ENCODE measurements around the gene PLXNA1.

Gene PLXNA1

GRCh38 chr3:126970921-126971320 is 12.0 kb upstream of the PLXNA1 start:
- no peak for DNase-seq (ENCODE audit: extremely low spot score)
- TF ChIP-seq CTCF (IDR thresholded peaks at IDR 0.05; ENCODE audit: control extremely low read depth, extremely low read depth, low read depth, missing control alignments) = no peak
- ChIA-PET POLR2A (no interaction called here), CTCF (interaction anchor here (0.6 to 7.2 kb wide), 6 partner anchors 8 to 219 kb away, joined by 3 to 29 read pairs (median 4); partner anchors contain the start of gene PLXNA1)

GRCh38 chr3:126971891-126972351 is 11.0 kb upstream of the PLXNA1 start:
- no peak for TF ChIP-seq CTCF (IDR thresholded peaks at IDR 0.05; ENCODE audit: control extremely low read depth, extremely low read depth, low read depth, missing control alignments)
- no peak for DNase-seq (ENCODE audit: extremely low spot score)
- CTCF ChIA-PET = interaction anchor here (1.2 to 7.2 kb wide), 5 partner anchors 9 to 484 kb away, joined by 4 to 29 read pairs (median 7); partner anchors contain the start of gene PLXNA1
- POLR2A ChIA-PET = no interaction called here

- ChIA-PET POLR2A (no interaction called here), CTCF (interaction anchor here (1.1 to 7.2 kb wide), 5 partner anchors 8 to 483 kb away, joined by 4 to 29 read pairs (median 7); partner anchors contain the start of gene PLXNA1)
- TF ChIP-seq CTCF (IDR thresholded peaks at IDR 0.05; ENCODE audit: control extremely low read depth, extremely low read depth, low read depth, missing control alignments) = no peak
- DNase-seq (ENCODE audit: extremely low spot score) = no peak
Observed at GRCh38 chr3:126972866-126973265, 10.0 kb upstream of the PLXNA1 start.

- ChIA-PET CTCF (interaction anchor here (0.8 to 7.2 kb wide), 3 partner anchors 9 to 60 kb away, joined by 3 to 29 read pairs (median 4); partner anchors contain the start of gene PLXNA1), POLR2A (no interaction called here)
- DNase-seq (ENCODE audit: extremely low spot score) = no peak
- TF ChIP-seq CTCF (IDR thresholded peaks at IDR 0.05; ENCODE audit: control extremely low read depth, extremely low read depth, low read depth, missing control alignments) = no peak
Observed at GRCh38 chr3:126973814-126974213, 9.1 kb upstream of the PLXNA1 start.

- TF ChIP-seq CTCF (IDR thresholded peaks at IDR 0.05; ENCODE audit: control extremely low read depth, extremely low read depth, low read depth, missing control alignments) = no peak
- ChIA-PET POLR2A (no interaction called here), CTCF (interaction anchor here (7.2 kb wide), 1 partner anchor 8 kb away, joined by 29 read pairs; the partner anchor contains the start of gene PLXNA1)
- DNase-seq (ENCODE audit: extremely low spot score) = no peak
Observed at GRCh38 chr3:126974756-126975155, 8.2 kb upstream of the PLXNA1 start.

GRCh38 chr3:126976906-126977305 is 6.0 kb upstream of the PLXNA1 start:
- no peak for DNase-seq (ENCODE audit: extremely low spot score)
- TF ChIP-seq CTCF (IDR thresholded peaks at IDR 0.05; ENCODE audit: control extremely low read depth, extremely low read depth, low read depth, missing control alignments) = no peak
- CTCF ChIA-PET = no interaction called here
- POLR2A ChIA-PET = no interaction called here
